Liver (tissue), 9 donors: ENCODE data around the gene CHN1. TPM values are rescaled to one million over a fixed set of nuclear protein-coding genes. Genes with fewer than 3 reads are reported as not detected.

Experiments
- DNase-seq: peaks from one replicate; pipeline ENCODE4 v3.0.0-alpha.2; 2017; ENCODE audit warnings: low spot score
- H3K27ac ChIP-seq, 2 donors: one replicate each; pipeline ENCODE4 v1.7.0; 2013; ENCODE audit warnings: inconsistent platforms in 2 of 2, low read length in 2 of 2, control low read depth in 1 of 2, low read depth in 1 of 2, mild to moderate bottlenecking in 1 of 2
- H3K27me3 ChIP-seq, 4 donors: one replicate each; pipeline versions ENCODE4 v1.6.1 to v1.7.0; 2013; ENCODE audit warnings: low read length in 3 of 4, inconsistent platforms in 1 of 4, mild to moderate bottlenecking in 1 of 4, moderate library complexity in 1 of 4; ENCODE audit not compliant: control insufficient read depth in 4 of 4, insufficient read depth in 4 of 4
- H3K36me3 ChIP-seq, 4 donors: one replicate each; pipeline versions ENCODE4 v1.6.1 to v1.7.0; 2013; ENCODE audit warnings: low read length in 3 of 4, mild to moderate bottlenecking in 3 of 4, low read depth in 1 of 4, moderate library complexity in 1 of 4; ENCODE audit not compliant: control insufficient read depth in 4 of 4, insufficient read depth in 3 of 4
- H3K4me1 ChIP-seq, 4 donors: one replicate each; pipeline versions ENCODE4 v1.6.1 to v1.7.0; 2013; ENCODE audit warnings: low read length in 3 of 4, mild to moderate bottlenecking in 3 of 4, moderate library complexity in 1 of 4; ENCODE audit not compliant: control insufficient read depth in 4 of 4, insufficient read depth in 4 of 4
- H3K4me3 ChIP-seq, 3 donors: one replicate each; pipeline versions ENCODE4 v1.6.1 to v1.7.0; 2013; ENCODE audit warnings: low read length in 3 of 3, control low read depth in 1 of 3, low read depth in 1 of 3, mild to moderate bottlenecking in 1 of 3
- H3K9ac ChIP-seq, 2 donors: one replicate each; pipeline ENCODE4 v1.7.0; 2013; ENCODE audit warnings: low read length in 2 of 2, mild to moderate bottlenecking in 2 of 2, moderate library complexity in 2 of 2, control low read depth in 1 of 2, low read depth in 1 of 2
- H3K9me3 ChIP-seq, 4 donors: one replicate each; pipeline versions ENCODE4 v1.6.1 to v1.7.0; 2013; ENCODE audit warnings: low read length in 3 of 4; ENCODE audit not compliant: control insufficient read depth in 4 of 4
- ATF3 ChIP-seq: IDR thresholded peaks from 2 replicates; pipeline ENCODE4 v1.6.1; 2016; ENCODE audit warnings: antibody characterized with exemption
- EGR1 ChIP-seq, 2 donors: IDR thresholded peaks; 2 replicates each; pipeline ENCODE4 v1.6.1; 2016 to 2018; ENCODE audit warnings: antibody characterized with exemption in 2 of 2, low read depth in 2 of 2
- FOXA2 ChIP-seq: IDR thresholded peaks from 2 replicates; pipeline ENCODE4 v1.6.1; 2016; ENCODE audit warnings: antibody characterized with exemption
- GABPA ChIP-seq, 2 donors: IDR thresholded peaks in 1 of 2; conservative IDR thresholded peaks in 1 of 2; 2 replicates each; pipeline ENCODE4 v1.6.1; 2016; ENCODE audit warnings: antibody characterized with exemption in 2 of 2, mild to moderate bottlenecking in 1 of 2, moderate library complexity in 1 of 2
- HNF4A ChIP-seq, 2 donors: conservative IDR thresholded peaks; 2 replicates each; pipeline ENCODE4 v1.6.1; 2016; ENCODE audit warnings: antibody characterized with exemption in 2 of 2, mild to moderate bottlenecking in 2 of 2
- HNF4G ChIP-seq: IDR thresholded peaks from 2 replicates; pipeline ENCODE4 v1.6.1; 2016; ENCODE audit warnings: antibody characterized with exemption
- JUND ChIP-seq, 2 donors: IDR thresholded peaks; 2 replicates each; pipeline ENCODE4 v1.6.1; 2016; ENCODE audit warnings: antibody characterized with exemption in 2 of 2
- MAX ChIP-seq: IDR thresholded peaks from 2 replicates; pipeline ENCODE4 v1.6.1; 2016; ENCODE audit warnings: antibody characterized with exemption
- NR2F2 ChIP-seq: IDR thresholded peaks from 2 replicates; pipeline ENCODE4 v1.6.1; 2016; ENCODE audit warnings: antibody characterized with exemption
- RAD21 ChIP-seq, 2 donors: IDR thresholded peaks; 2 replicates each; pipeline ENCODE4 v1.6.1; 2016; ENCODE audit warnings: antibody characterized with exemption in 2 of 2, mild to moderate bottlenecking in 2 of 2
- REST ChIP-seq: IDR thresholded peaks from 2 replicates; pipeline ENCODE4 v1.6.1; 2016; ENCODE audit warnings: antibody characterized with exemption, mild to moderate bottlenecking
- RXRA ChIP-seq, 2 donors: IDR thresholded peaks; 2 replicates each; pipeline ENCODE4 v1.6.1; 2017 to 2018; ENCODE audit warnings: antibody characterized with exemption in 2 of 2, mild to moderate bottlenecking in 1 of 2
- SP1 ChIP-seq: IDR thresholded peaks from 2 replicates; pipeline ENCODE4 v1.6.1; 2018; ENCODE audit warnings: antibody characterized with exemption, mild to moderate bottlenecking
- YY1 ChIP-seq: IDR thresholded peaks from 2 replicates; pipeline ENCODE4 v1.6.1; 2016; ENCODE audit warnings: antibody characterized with exemption, mild to moderate bottlenecking
- WGBS: extraction: QIAGEN DNeasy Blood & Tissue Kit; methylation state at CpG from one replicate; pipeline ENCODE4 v1.1.7; 2013; 5-methylcytosine and 5-hydroxymethylcytosine counted together
- polyA plus RNA-seq, 2 donors: library from polyadenylated mRNA; stranded (reverse) in 1 of 2; unstranded in 1 of 2; fragments of 200-250 nt in 1 of 2; fragments of >200 nt in 1 of 2; fragmentation: Nextera tagmentation in 1 of 2; extraction: Ambion mirVana in 1 of 2; gene quantifications; one replicate each; pipeline versions ENCODE4 v1.2.1 to v1.2.3, GENCODE V29; 2013 to 2015
- total RNA-seq, 2 donors: library from RNA; depleted of rRNA; stranded (reverse); fragments of >200 nt; gene quantifications; one replicate each; pipeline ENCODE4 v1.2.3, GENCODE V29; 2014
- TF ChIP-seq, protein P1 (sequence below): fragments of 150-350 bp; IDR thresholded peaks from 2 replicates; pipeline ENCODE4 v1.5.1; 2017; ENCODE audit warnings: improper control_type of control experiment, low read depth, low read length; ENCODE audit not compliant: missing input control
- TF ChIP-seq, protein P2 (sequence below): IDR thresholded peaks from 2 replicates; pipeline ENCODE4 v1.6.1; 2016; ENCODE audit warnings: antibody characterized with exemption
- donor health status: healthy.
- donor health status: healthy.
- donor health status: healthy.
- donor health status: healthy.
- donor health status: healthy.

The CHN1 gene
- total and polyA plus RNA-seq, 4 donors = 0.66 to 1.6 (median 1.1) TPM

DNA sequence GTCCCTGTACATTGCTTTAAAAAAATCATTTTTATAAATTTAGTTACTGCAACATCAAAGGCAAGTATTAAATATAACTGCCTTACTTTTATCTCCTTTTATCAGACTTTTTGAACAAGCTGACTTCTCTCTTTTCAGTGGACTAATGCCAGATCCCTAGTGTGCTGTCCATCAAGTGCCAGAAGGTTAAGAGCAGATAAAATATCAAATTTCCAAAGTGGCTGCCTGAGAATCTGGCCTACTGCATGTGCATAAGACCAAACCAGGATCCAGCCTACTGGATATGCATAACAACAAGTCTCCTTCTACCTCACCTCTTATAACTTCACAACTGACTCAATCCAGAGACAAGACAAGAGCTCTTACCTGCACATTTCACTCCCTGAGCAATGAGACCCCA is 181.1 kb downstream of the CHN1 start:
- DNase-seq = no peak
- Histone ChIP-seq H3K4me3 (no peak overlapping the region), H3K9ac (no peak overlapping the region), H3K4me1 (no peaks in the 10 kb centered on the region), H3K9me3 (no peaks in the 10 kb centered on the region), H3K27me3 (no peaks in the 10 kb centered on the region), H3K36me3 (no peaks in the 10 kb centered on the region), H3K27ac (no peak overlapping the region)
- TF ChIP-seq, protein P1, sequence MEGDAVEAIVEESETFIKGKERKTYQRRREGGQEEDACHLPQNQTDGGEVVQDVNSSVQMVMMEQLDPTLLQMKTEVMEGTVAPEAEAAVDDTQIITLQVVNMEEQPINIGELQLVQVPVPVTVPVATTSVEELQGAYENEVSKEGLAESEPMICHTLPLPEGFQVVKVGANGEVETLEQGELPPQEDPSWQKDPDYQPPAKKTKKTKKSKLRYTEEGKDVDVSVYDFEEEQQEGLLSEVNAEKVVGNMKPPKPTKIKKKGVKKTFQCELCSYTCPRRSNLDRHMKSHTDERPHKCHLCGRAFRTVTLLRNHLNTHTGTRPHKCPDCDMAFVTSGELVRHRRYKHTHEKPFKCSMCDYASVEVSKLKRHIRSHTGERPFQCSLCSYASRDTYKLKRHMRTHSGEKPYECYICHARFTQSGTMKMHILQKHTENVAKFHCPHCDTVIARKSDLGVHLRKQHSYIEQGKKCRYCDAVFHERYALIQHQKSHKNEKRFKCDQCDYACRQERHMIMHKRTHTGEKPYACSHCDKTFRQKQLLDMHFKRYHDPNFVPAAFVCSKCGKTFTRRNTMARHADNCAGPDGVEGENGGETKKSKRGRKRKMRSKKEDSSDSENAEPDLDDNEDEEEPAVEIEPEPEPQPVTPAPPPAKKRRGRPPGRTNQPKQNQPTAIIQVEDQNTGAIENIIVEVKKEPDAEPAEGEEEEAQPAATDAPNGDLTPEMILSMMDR = no peak
- no peak for TF ChIP-seq REST
- no peak for TF ChIP-seq NR2F2
- no peak for TF ChIP-seq JUND (IDR thresholded peaks at IDR 0.05)
- no peak for TF ChIP-seq RXRA (IDR thresholded peaks at IDR 0.05)
- TF ChIP-seq HNF4G = no peak
- no peak for TF ChIP-seq YY1
- no peak for TF ChIP-seq HNF4A (conservative IDR thresholded peaks at IDR 0.05)
- no peak for TF ChIP-seq EGR1 (IDR thresholded peaks at IDR 0.05; ENCODE audit: low read depth in 2 of 2)
- no peak for TF ChIP-seq MAX
- no peak for TF ChIP-seq RAD21 (IDR thresholded peaks at IDR 0.05)
- no peak for TF ChIP-seq SP1
- no peak for TF ChIP-seq FOXA2
- TF ChIP-seq GABPA (IDR thresholded peaks at IDR 0.05 in 1 of 2, conservative IDR thresholded peaks at IDR 0.05 in 1 of 2) = no peak
- TF ChIP-seq, protein P2, sequence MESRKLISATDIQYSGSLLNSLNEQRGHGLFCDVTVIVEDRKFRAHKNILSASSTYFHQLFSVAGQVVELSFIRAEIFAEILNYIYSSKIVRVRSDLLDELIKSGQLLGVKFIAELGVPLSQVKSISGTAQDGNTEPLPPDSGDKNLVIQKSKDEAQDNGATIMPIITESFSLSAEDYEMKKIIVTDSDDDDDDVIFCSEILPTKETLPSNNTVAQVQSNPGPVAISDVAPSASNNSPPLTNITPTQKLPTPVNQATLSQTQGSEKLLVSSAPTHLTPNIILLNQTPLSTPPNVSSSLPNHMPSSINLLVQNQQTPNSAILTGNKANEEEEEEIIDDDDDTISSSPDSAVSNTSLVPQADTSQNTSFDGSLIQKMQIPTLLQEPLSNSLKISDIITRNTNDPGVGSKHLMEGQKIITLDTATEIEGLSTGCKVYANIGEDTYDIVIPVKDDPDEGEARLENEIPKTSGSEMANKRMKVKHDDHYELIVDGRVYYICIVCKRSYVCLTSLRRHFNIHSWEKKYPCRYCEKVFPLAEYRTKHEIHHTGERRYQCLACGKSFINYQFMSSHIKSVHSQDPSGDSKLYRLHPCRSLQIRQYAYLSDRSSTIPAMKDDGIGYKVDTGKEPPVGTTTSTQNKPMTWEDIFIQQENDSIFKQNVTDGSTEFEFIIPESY = no peak
- no peak for TF ChIP-seq ATF3

DNA sequence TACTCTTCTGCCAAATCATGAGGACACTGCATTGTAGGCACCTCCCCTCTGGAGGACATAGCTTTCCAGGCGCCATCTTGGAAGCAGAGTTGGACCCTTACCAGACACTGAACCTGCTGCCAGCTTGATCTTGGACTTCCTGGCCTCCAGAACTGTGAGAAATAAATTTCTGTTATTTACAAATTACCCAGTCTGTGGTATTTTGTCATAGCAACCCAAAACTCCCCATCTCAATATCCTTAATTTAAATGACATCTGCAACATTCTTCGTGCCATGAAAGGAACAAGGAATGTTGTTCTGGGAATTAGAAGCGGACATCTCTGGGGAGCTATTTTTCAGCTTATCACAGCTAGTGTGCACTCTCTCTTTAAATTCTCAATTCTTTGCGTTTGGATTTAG is 183.6 kb downstream of the CHN1 start:
- Histone ChIP-seq H3K36me3 (no peaks in the 10 kb centered on the region), H3K27me3 (no peaks in the 10 kb centered on the region), H3K27ac (no peak overlapping the region), H3K4me3 (no peak overlapping the region), H3K4me1 (no peaks in the 10 kb centered on the region), H3K9me3 (no peaks in the 10 kb centered on the region), H3K9ac (no peak overlapping the region)
- no peak for DNase-seq
- TF ChIP-seq HNF4G = no peak
- no peak for TF ChIP-seq FOXA2
- TF ChIP-seq, protein P1 = no peak
- TF ChIP-seq HNF4A (conservative IDR thresholded peaks at IDR 0.05) = no peak
- TF ChIP-seq NR2F2 = no peak
- WGBS = 92% methylated on average over 4 of the region's 4 CpGs
